ENCODE results near the gene CHST15.

DNA sequence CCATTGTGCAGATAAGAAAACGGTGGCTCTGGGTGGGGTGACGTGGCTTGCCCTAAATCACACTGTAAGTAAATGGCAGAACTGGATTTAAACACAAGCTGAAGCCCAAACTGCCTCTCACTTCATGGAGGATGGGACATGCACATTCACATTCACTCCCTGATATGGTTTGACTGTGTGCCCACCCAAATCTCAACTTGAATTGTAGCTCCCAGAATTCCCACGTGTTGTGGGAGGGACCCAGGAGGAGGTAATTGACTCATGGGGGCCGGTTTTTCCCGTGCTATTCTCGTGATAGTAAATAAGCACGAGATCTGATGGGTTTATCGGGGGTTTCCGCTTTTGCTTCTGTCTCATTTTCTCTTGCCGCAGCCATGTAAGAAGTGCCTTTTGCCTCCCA lies 32.4 kb downstream of the CHST15 start:
- TF ChIP-seq CEBPB (IDR thresholded peaks at IDR 0.05; ENCODE audit: low read depth, low read length) (no peak), CHD1 (IDR thresholded peaks at IDR 0.05; ENCODE audit: low read depth, low read length) (no peak), POLR2A (IDR thresholded peaks at IDR 0.05; ENCODE audit: low read depth, low read length) (no peak), NFE2L2 (IDR thresholded peaks at IDR 0.05; ENCODE audit: low read depth, low read length) (no peak), RAD21 (IDR thresholded peaks at IDR 0.05; ENCODE audit: low read length) (no peak), SMC3 (IDR thresholded peaks at IDR 0.05; ENCODE audit: low read depth, low read length) (no peak), RCOR1 (IDR thresholded peaks at IDR 0.05; ENCODE audit: insufficient replicate concordance, low read length) (no peak)
- TF ChIP-seq, protein P1, sequence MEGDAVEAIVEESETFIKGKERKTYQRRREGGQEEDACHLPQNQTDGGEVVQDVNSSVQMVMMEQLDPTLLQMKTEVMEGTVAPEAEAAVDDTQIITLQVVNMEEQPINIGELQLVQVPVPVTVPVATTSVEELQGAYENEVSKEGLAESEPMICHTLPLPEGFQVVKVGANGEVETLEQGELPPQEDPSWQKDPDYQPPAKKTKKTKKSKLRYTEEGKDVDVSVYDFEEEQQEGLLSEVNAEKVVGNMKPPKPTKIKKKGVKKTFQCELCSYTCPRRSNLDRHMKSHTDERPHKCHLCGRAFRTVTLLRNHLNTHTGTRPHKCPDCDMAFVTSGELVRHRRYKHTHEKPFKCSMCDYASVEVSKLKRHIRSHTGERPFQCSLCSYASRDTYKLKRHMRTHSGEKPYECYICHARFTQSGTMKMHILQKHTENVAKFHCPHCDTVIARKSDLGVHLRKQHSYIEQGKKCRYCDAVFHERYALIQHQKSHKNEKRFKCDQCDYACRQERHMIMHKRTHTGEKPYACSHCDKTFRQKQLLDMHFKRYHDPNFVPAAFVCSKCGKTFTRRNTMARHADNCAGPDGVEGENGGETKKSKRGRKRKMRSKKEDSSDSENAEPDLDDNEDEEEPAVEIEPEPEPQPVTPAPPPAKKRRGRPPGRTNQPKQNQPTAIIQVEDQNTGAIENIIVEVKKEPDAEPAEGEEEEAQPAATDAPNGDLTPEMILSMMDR (conservative IDR thresholded peaks at IDR 0.05; ENCODE audit: low read depth, low read length) = no peak
- TF ChIP-seq, protein P2, sequence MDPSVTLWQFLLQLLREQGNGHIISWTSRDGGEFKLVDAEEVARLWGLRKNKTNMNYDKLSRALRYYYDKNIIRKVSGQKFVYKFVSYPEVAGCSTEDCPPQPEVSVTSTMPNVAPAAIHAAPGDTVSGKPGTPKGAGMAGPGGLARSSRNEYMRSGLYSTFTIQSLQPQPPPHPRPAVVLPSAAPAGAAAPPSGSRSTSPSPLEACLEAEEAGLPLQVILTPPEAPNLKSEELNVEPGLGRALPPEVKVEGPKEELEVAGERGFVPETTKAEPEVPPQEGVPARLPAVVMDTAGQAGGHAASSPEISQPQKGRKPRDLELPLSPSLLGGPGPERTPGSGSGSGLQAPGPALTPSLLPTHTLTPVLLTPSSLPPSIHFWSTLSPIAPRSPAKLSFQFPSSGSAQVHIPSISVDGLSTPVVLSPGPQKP (IDR thresholded peaks at IDR 0.05; ENCODE audit: borderline replicate concordance, low read depth, low read length) = no peak
- TF ChIP-seq, protein P3, sequence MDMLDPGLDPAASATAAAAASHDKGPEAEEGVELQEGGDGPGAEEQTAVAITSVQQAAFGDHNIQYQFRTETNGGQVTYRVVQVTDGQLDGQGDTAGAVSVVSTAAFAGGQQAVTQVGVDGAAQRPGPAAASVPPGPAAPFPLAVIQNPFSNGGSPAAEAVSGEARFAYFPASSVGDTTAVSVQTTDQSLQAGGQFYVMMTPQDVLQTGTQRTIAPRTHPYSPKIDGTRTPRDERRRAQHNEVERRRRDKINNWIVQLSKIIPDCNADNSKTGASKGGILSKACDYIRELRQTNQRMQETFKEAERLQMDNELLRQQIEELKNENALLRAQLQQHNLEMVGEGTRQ (IDR thresholded peaks at IDR 0.05; ENCODE audit: low read depth, low read length) = no peak

Measured in IMR-90 (cell line).